A673 (cell line): ENCODE measurements around the gene PDE4B.

Experiments
- EZH2 ChIP-seq: fragments of 200-600 bp; sonication (generic); IDR thresholded peaks from 2 replicates; pipeline ENCODE4 v1.6.1; 2017; ENCODE audit warnings: borderline replicate concordance, low read depth, mild to moderate bottlenecking, mixed read lengths, antibody characterized with exemption, low read length; ENCODE audit not compliant: poor library complexity, severe bottlenecking
- TF ChIP-seq, protein P1 (sequence below): fragments of 300-800, 200-600 bp; sonication (generic); conservative IDR thresholded peaks from 2 replicates; pipeline ENCODE4 v1.5.1; 2017; ENCODE audit warnings: low read depth, mild to moderate bottlenecking, antibody characterized with exemption, low read length, moderate library complexity, mixed read lengths

- TF ChIP-seq, protein P1, sequence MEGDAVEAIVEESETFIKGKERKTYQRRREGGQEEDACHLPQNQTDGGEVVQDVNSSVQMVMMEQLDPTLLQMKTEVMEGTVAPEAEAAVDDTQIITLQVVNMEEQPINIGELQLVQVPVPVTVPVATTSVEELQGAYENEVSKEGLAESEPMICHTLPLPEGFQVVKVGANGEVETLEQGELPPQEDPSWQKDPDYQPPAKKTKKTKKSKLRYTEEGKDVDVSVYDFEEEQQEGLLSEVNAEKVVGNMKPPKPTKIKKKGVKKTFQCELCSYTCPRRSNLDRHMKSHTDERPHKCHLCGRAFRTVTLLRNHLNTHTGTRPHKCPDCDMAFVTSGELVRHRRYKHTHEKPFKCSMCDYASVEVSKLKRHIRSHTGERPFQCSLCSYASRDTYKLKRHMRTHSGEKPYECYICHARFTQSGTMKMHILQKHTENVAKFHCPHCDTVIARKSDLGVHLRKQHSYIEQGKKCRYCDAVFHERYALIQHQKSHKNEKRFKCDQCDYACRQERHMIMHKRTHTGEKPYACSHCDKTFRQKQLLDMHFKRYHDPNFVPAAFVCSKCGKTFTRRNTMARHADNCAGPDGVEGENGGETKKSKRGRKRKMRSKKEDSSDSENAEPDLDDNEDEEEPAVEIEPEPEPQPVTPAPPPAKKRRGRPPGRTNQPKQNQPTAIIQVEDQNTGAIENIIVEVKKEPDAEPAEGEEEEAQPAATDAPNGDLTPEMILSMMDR: no peak
- TF ChIP-seq EZH2: no peak
These were observed 473.1 kb downstream of the PDE4B start for GRCh38 chr1:66265796-66266195.
